ENCODE data around the gene SAYSD1.
A peak's percentile ranks its signal among the peaks of the same experiment; 100 is the strongest.

Gene SAYSD1

GRCh38 chr6:39077882-39078594 lies 36.9 kb downstream of the SAYSD1 start:
- DNase-seq, result no peak

GRCh38 chr6:39076623-39077535 lies 38.1 kb downstream of the SAYSD1 start:
- DNase-seq, result no peak

GRCh38 chr6:39075807-39076622 lies 39.0 kb downstream of the SAYSD1 start:
- DNase-seq, result no peak

- DNase-seq, result no peak
Measured at GRCh38 chr6:39075010-39075686, 39.8 kb downstream of the SAYSD1 start.

GRCh38 chr6:39074486-39074885 lies 40.5 kb downstream of the SAYSD1 start:
- no peak for DNase-seq

GRCh38 chr6:39073471-39074355 lies 41.3 kb downstream of the SAYSD1 start:
- DNase-seq, result no peak

- DNase-seq, result no peak
Measured at GRCh38 chr6:39072830-39073229, 42.2 kb downstream of the SAYSD1 start.

- no peak for DNase-seq
Measured at GRCh38 chr6:39068391-39068790, 46.6 kb downstream of the SAYSD1 start.

GRCh38 chr6:39065561-39065960 lies 49.4 kb downstream of the SAYSD1 start:
- DNase-seq, result no peak

GRCh38 chr6:39063526-39063925 lies 51.5 kb downstream of the SAYSD1 start:
- DNase-seq, result no peak

GRCh38 chr6:39062014-39062740 lies 52.8 kb downstream of the SAYSD1 start:
- DNase-seq, result peak; percentile 20

- no peak for DNase-seq
Measured at GRCh38 chr6:39061588-39061987, 53.4 kb downstream of the SAYSD1 start.

GRCh38 chr6:39061182-39061581 lies 53.8 kb downstream of the SAYSD1 start:
- DNase-seq, result peak; percentile 4

- no peak for DNase-seq
Measured at GRCh38 chr6:39060467-39061160, 54.4 kb downstream of the SAYSD1 start.

GRCh38 chr6:39059496-39060310 lies 55.3 kb downstream of the SAYSD1 start:
- DNase-seq, result no peak

- no peak for DNase-seq
Measured at GRCh38 chr6:39058471-39059147, 56.4 kb downstream of the SAYSD1 start.

GRCh38 chr6:39057251-39058155 lies 57.5 kb downstream of the SAYSD1 start:
- no peak for DNase-seq

- DNase-seq, result no peak
Measured at GRCh38 chr6:39056681-39057080, 58.3 kb downstream of the SAYSD1 start.

Measured in NCI-H1105 treated with DMSO at 0.1 percent for 48 hours (cell line).